ENCODE measurements around the gene MCTP1.

- TF ChIP-seq CTCF (conservative IDR thresholded peaks at IDR 0.05; ENCODE audit: low read depth, low read length) (no peak), EZH2 (IDR thresholded peaks at IDR 0.05; ENCODE audit: low read length, unreplicated experiment) (no peak), EZH2phosphoT487 (IDR thresholded peaks at IDR 0.05; ENCODE audit: borderline replicate concordance, low read length) (no peak)
Observed at GRCh38 chr5:95098012-95098411, 186.9 kb downstream of the MCTP1 start.
